ENCODE measurements around the gene ZNF879.

ZNF879 gene

GRCh38 chr5:179023528-179024189 lies at the start of gene ZNF879:
Gene ZNF879, plus strand, starts transcription at chr5:179023804. Its CDS starts 1,201 bp downstream, at chr5:179025005.
- Histone ChIP-seq H3K27ac (ENCODE audit: low read length) (peak within 1 kb of the TSS; percentile 45; the same call in 1 of the 2 replicates), H3K4me3 (ENCODE audit: low read depth in 1 of 2, low read length in 2 of 2) (peak within 1 kb of the TSS; percentile 15 to 65; a peak in 3 of 4 replicates)

GRCh38 chr5:178981381-178981780 lies 42.2 kb upstream of the ZNF879 start:
- no peak for ATAC-seq (ENCODE audit: insufficient read depth, low read depth)
- Histone ChIP-seq H3K27ac (ENCODE audit: low read length) (no peak overlapping the region), H3K9me3 (ENCODE audit: insufficient read depth, low read length, severe bottlenecking) (peaks cover 2% of the 10 kb centered on the region), H3K4me1 (ENCODE audit: insufficient read depth, low read length) (no peaks in the 10 kb centered on the region), H3K9ac (ENCODE audit: low read depth, low read length) (no peak overlapping the region), H3K27me3 (ENCODE audit: insufficient read depth, low read length, poor library complexity) (no peaks in the 10 kb centered on the region), H3K79me2 (ENCODE audit: insufficient read depth, low read length) (no peaks in the 10 kb centered on the region), H3K36me3 (ENCODE audit: insufficient read depth, low read length) (no peaks in the 10 kb centered on the region), H3K4me2 (ENCODE audit: insufficient read depth, low read length) (no peak overlapping the region), H3K4me3 (ENCODE audit: low read depth in 1 of 2, low read length in 2 of 2) (no peak overlapping the region), H2AFZ (ENCODE audit: low read depth, low read length) (no peak overlapping the region), H4K20me1 (ENCODE audit: insufficient read depth, low read length) (no peaks in the 10 kb centered on the region)
- TF ChIP-seq CTCF (IDR thresholded peaks at IDR 0.05; ENCODE audit: borderline replicate concordance, extremely low read depth, low read length, poor library complexity, severe bottlenecking): no peak
- TF ChIP-seq EZH2 (IDR thresholded peaks at IDR 0.05; ENCODE audit: borderline replicate concordance, low read depth, low read length, severe bottlenecking): no peak
- DNase-seq: no peak

More at GRCh38 chr5:179023528-179024189, at the start of gene ZNF879:
- Histone ChIP-seq H3K4me1 (ENCODE audit: insufficient read depth, low read length) (peaks cover 15% of the 10 kb centered on the region; the same call in 1 of the 2 replicates), H3K9ac (ENCODE audit: low read depth, low read length) (peak within 1 kb of the TSS; percentile 56), H2AFZ (ENCODE audit: low read depth, low read length) (peak within 1 kb of the TSS; percentile 76), H4K20me1 (ENCODE audit: insufficient read depth, low read length) (no peaks in the 10 kb centered on the region), H3K79me2 (ENCODE audit: insufficient read depth, low read length) (no peaks in the 10 kb centered on the region), H3K4me2 (ENCODE audit: insufficient read depth, low read length) (peak within 1 kb of the TSS; percentile 70), H3K9me3 (ENCODE audit: insufficient read depth, low read length, severe bottlenecking) (peaks cover 4% of the 10 kb centered on the region), H3K27me3 (ENCODE audit: insufficient read depth, low read length, poor library complexity) (no peaks in the 10 kb centered on the region), H3K36me3 (ENCODE audit: insufficient read depth, low read length) (peaks cover 13% of the 10 kb centered on the region; the same call in 1 of the 2 replicates)
- DNase-seq (peak; percentile 86), ATAC-seq (ENCODE audit: insufficient read depth, low read depth) (peak; percentile 90)
- no peak for TF ChIP-seq EZH2 (IDR thresholded peaks at IDR 0.05; ENCODE audit: borderline replicate concordance, low read depth, low read length, severe bottlenecking)
- no peak for TF ChIP-seq CTCF (IDR thresholded peaks at IDR 0.05; ENCODE audit: borderline replicate concordance, extremely low read depth, low read length, poor library complexity, severe bottlenecking)

- Histone ChIP-seq H3K4me1 (ENCODE audit: insufficient read depth, low read length) (no peaks in the 10 kb centered on the region), H3K27ac (ENCODE audit: low read length) (no peak overlapping the region), H3K4me2 (ENCODE audit: insufficient read depth, low read length) (no peak overlapping the region), H3K27me3 (ENCODE audit: insufficient read depth, low read length, poor library complexity) (no peaks in the 10 kb centered on the region), H2AFZ (ENCODE audit: low read depth, low read length) (no peak overlapping the region), H3K4me3 (ENCODE audit: low read depth in 1 of 2, low read length in 2 of 2) (no peak overlapping the region), H4K20me1 (ENCODE audit: insufficient read depth, low read length) (no peaks in the 10 kb centered on the region), H3K79me2 (ENCODE audit: insufficient read depth, low read length) (no peaks in the 10 kb centered on the region), H3K9me3 (ENCODE audit: insufficient read depth, low read length, severe bottlenecking) (peaks cover 2% of the 10 kb centered on the region), H3K36me3 (ENCODE audit: insufficient read depth, low read length) (no peaks in the 10 kb centered on the region), H3K9ac (ENCODE audit: low read depth, low read length) (no peak overlapping the region)
- DNase-seq (no peak), ATAC-seq (ENCODE audit: insufficient read depth, low read depth) (no peak)
- TF ChIP-seq CTCF (IDR thresholded peaks at IDR 0.05; ENCODE audit: borderline replicate concordance, extremely low read depth, low read length, poor library complexity, severe bottlenecking) (no peak), EZH2 (IDR thresholded peaks at IDR 0.05; ENCODE audit: borderline replicate concordance, low read depth, low read length, severe bottlenecking) (no peak)
Observed at GRCh38 chr5:178982941-178983340, 40.7 kb upstream of the ZNF879 start.
